CD4-positive, alpha-beta T cell treated with Interleukin-17A for 1 hour (primary cell): ENCODE results near the gene OR6N1.

ENCODE experiments used
- DNase-seq: peaks from one replicate; pipeline ENCODE4 v3.0.0-alpha.2; 2020

Gene OR6N1

GRCh38 chr1:158735848-158736247, 36.1 kb downstream of the OR6N1 start:
- DNase-seq = no peak

GRCh38 chr1:158732524-158732923, 39.5 kb downstream of the OR6N1 start:
- no peak for DNase-seq

DNA sequence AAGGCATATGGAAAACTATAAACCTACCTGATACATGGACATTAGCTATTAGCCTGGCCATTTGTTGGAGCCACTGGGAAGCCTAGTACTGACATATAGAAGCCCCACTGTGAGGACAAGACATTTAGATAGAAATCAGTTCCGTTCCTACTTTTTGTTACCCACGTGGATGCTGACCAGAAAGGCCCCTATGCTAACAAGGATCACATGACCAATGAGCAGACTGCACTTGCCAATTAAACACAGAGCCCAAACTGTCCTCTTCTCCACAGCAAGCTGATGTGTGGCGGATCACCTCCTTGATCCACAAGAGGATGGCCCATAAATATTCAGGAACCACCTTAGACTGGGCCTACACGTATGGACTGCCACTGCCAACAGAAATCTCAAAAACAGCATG, 40.3 kb downstream of the OR6N1 start:
- no peak for DNase-seq

- DNase-seq = no peak
These were observed 41.5 kb downstream of the OR6N1 start for GRCh38 chr1:158730453-158730852.

DNA sequence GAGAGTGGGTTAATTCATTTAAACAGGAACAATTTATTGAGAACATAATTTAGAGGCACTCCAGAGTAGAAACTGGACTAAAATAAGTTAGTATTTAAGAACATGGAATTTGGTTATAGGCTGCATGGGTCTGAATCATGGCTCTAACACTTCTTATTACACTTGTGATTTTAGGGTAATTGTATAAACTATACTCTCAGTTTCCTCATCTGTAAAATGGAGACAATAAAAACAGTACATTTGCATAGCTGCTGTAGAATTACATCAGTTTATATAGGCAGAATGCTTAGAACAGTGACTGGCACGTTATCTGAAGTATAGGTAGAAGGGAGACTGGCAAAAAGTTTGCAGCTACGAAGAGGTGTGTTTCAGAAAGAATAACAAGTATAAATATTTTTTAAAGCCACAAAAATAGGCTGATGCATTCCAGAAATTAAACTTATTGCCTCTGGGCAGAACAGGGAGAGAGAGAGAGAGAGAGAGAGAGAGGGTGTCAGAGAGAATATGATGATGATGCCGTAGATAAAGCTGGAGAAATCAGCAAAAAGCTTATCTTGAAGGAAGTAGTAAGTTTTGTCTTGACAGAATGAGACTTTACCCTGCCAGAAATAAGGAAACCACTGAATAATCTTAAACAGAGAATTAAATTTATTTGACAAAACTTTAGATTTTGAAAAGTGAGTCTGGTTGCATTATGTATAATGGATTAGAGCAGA, 43.3 kb downstream of the OR6N1 start:
- no peak for DNase-seq

GRCh38 chr1:158724442-158724841, 47.6 kb downstream of the OR6N1 start:
- DNase-seq = no peak

DNA sequence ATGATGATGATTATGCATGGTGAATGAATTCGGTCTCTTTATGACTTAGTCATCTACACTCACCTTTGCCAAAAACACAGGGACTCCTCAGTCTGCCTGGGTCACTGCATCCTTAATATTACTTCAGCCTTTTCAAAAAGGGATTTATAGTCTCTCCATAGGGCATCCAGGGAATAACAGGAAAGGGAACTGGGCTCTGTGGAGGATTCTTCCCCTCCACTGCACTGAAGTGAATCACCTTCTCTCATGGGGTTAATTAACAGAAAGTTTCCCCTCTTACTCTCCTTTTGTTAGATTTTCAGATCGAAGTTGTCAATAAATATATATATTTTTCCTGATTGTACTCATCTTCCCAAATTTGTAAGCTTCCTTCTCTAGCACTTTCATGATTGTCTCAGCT, 51.4 kb downstream of the OR6N1 start, which contains the start of gene OR6K3:
Gene OR6K3 (minus strand): TSS at position 101 of the 400 bp plus-strand sequence. CDS start 2,605 bp downstream, outside the sequence.
- no peak for DNase-seq

GRCh38 chr1:158719664-158720063, 52.3 kb downstream of the OR6N1 start:
- DNase-seq = no peak

- no peak for DNase-seq
These were observed 54.7 kb downstream of the OR6N1 start for GRCh38 chr1:158717344-158717743.

GRCh38 chr1:158716335-158716734, 55.7 kb downstream of the OR6N1 start:
- DNase-seq = no peak

GRCh38 chr1:158714754-158715153, 57.2 kb downstream of the OR6N1 start:
- no peak for DNase-seq
